ENCODE measurements around the gene DYNC1I1. TPM values are rescaled to one million over a fixed set of nuclear protein-coding genes. Genes with fewer than 3 reads are reported as not detected.
A peak's percentile ranks its signal among the peaks of the same experiment; 100 is the strongest.

Gene DYNC1I1
- total and polyA plus RNA-seq, 4 donors, result 0.39 to 7.6 (median 1.5) TPM

- Histone ChIP-seq H3K27me3 (ENCODE audit: control insufficient read depth in 3 of 3, insufficient read depth in 3 of 3, low read length in 2 of 3) (no peaks in the 10 kb centered on the region), H3K36me3 (ENCODE audit: control insufficient read depth in 4 of 4, insufficient read depth in 4 of 4, low read length in 4 of 4) (peaks cover 0 to 4% (median 0%) of the 10 kb centered on the region in 4 donors), H3K27ac (ENCODE audit: low read depth in 1 of 2, low read length in 1 of 2) (no peak overlapping the region), H3K9ac (ENCODE audit: insufficient read depth in 1 of 2, low read length in 2 of 2) (no peak overlapping the region), H3K9me3 (ENCODE audit: control insufficient read depth in 4 of 4, insufficient read depth in 3 of 4, low read length in 3 of 4) (peaks cover 0 to 8% (median 3%) of the 10 kb centered on the region in 4 donors), H3K4me1 (ENCODE audit: control insufficient read depth in 5 of 5, insufficient read depth in 5 of 5, low read length in 5 of 5) (no peaks in the 10 kb centered on the region), H3K4me3 (no peak overlapping the region)
- no peak for TF ChIP-seq CTCF (IDR thresholded peaks at IDR 0.05; ENCODE audit: control extremely low read depth, extremely low read depth)
- WGBS, 2 donors, result 56 to 74% methylated on average over 5 of the region's 5 CpGs
- ATAC-seq (ENCODE audit: insufficient read depth, low FRiP score) (no peak), DNase-seq (no peak)
These were observed 8.3 kb downstream of the DYNC1I1 start for GRCh38 chr7:95780665-95781064.

- 81 to 83% methylated on average over 3 of the region's 3 CpGs for WGBS, 2 donors
- Histone ChIP-seq H3K36me3 (ENCODE audit: control insufficient read depth in 4 of 4, insufficient read depth in 4 of 4, low read length in 4 of 4) (peaks cover 0 to 4% (median 0%) of the 10 kb centered on the region in 4 donors), H3K9me3 (ENCODE audit: control insufficient read depth in 4 of 4, insufficient read depth in 3 of 4, low read length in 3 of 4) (peaks cover 0 to 8% (median 4%) of the 10 kb centered on the region in 4 donors), H3K4me3 (no peak overlapping the region), H3K27me3 (ENCODE audit: control insufficient read depth in 3 of 3, insufficient read depth in 3 of 3, low read length in 2 of 3) (no peaks in the 10 kb centered on the region), H3K9ac (ENCODE audit: insufficient read depth in 1 of 2, low read length in 2 of 2) (no peak overlapping the region), H3K4me1 (ENCODE audit: control insufficient read depth in 5 of 5, insufficient read depth in 5 of 5, low read length in 5 of 5) (peaks cover 0 to 1% (median 0%) of the 10 kb centered on the region in 5 donors), H3K27ac (ENCODE audit: low read depth in 1 of 2, low read length in 1 of 2) (no peak overlapping the region)
- TF ChIP-seq CTCF (IDR thresholded peaks at IDR 0.05; ENCODE audit: control extremely low read depth, extremely low read depth), result no peak
- DNase-seq (no peak), ATAC-seq (ENCODE audit: insufficient read depth, low FRiP score) (no peak)
These were observed 9.7 kb downstream of the DYNC1I1 start for GRCh38 chr7:95781961-95782586.

- Histone ChIP-seq H3K36me3 (ENCODE audit: control insufficient read depth in 4 of 4, insufficient read depth in 4 of 4, low read length in 4 of 4) (peaks cover 0 to 4% (median 0%) of the 10 kb centered on the region in 4 donors), H3K9me3 (ENCODE audit: control insufficient read depth in 4 of 4, insufficient read depth in 3 of 4, low read length in 3 of 4) (peaks cover 0 to 8% (median 4%) of the 10 kb centered on the region in 4 donors), H3K27me3 (ENCODE audit: control insufficient read depth in 3 of 3, insufficient read depth in 3 of 3, low read length in 2 of 3) (no peaks in the 10 kb centered on the region), H3K9ac (ENCODE audit: insufficient read depth in 1 of 2, low read length in 2 of 2) (no peak overlapping the region), H3K4me1 (ENCODE audit: control insufficient read depth in 5 of 5, insufficient read depth in 5 of 5, low read length in 5 of 5) (peaks cover 0 to 6% (median 1%) of the 10 kb centered on the region in 5 donors), H3K4me3 (no peak overlapping the region), H3K27ac (ENCODE audit: low read depth in 1 of 2, low read length in 1 of 2) (no peak overlapping the region)
- DNase-seq (no peak), ATAC-seq (ENCODE audit: insufficient read depth, low FRiP score) (no peak)
- TF ChIP-seq CTCF (IDR thresholded peaks at IDR 0.05; ENCODE audit: control extremely low read depth, extremely low read depth), result no peak
These were observed 12.4 kb downstream of the DYNC1I1 start for GRCh38 chr7:95784796-95785195.

GRCh38 chr7:95788258-95788657 is 15.9 kb downstream of the DYNC1I1 start:
- Histone ChIP-seq H3K27ac (ENCODE audit: low read depth in 1 of 2, low read length in 1 of 2) (no peak overlapping the region), H3K9ac (ENCODE audit: insufficient read depth in 1 of 2, low read length in 2 of 2) (no peak overlapping the region), H3K27me3 (ENCODE audit: control insufficient read depth in 3 of 3, insufficient read depth in 3 of 3, low read length in 2 of 3) (no peaks in the 10 kb centered on the region), H3K9me3 (ENCODE audit: control insufficient read depth in 4 of 4, insufficient read depth in 3 of 4, low read length in 3 of 4) (peaks cover 0 to 2% (median 0%) of the 10 kb centered on the region in 4 donors), H3K36me3 (ENCODE audit: control insufficient read depth in 4 of 4, insufficient read depth in 4 of 4, low read length in 4 of 4) (no peaks in the 10 kb centered on the region), H3K4me1 (ENCODE audit: control insufficient read depth in 5 of 5, insufficient read depth in 5 of 5, low read length in 5 of 5) (peaks cover 0 to 6% (median 1%) of the 10 kb centered on the region in 5 donors), H3K4me3 (no peak overlapping the region)
- peak in 2 of 3 donors; percentile 67 to 71 for DNase-seq
- no peak for TF ChIP-seq CTCF (IDR thresholded peaks at IDR 0.05; ENCODE audit: control extremely low read depth, extremely low read depth)
- no peak for ATAC-seq (ENCODE audit: insufficient read depth, low FRiP score)
- 74 to 86% methylated on average over 6 of the region's 6 CpGs for WGBS, 2 donors
